LoVo (cell line): Measurements from ENCODE around the gene VWA5A.

Source experiments
- DNase-seq: peaks from one replicate; pipeline ENCODE4 v3.0.0-alpha.2; 2016; ENCODE audit warnings: low spot score

Gene VWA5A

GRCh38 chr11:124114942-124115781 is at the start of gene VWA5A:
Gene VWA5A, plus strand, starts transcription at chr11:124115450. Its CDS starts 2,062 bp downstream, at chr11:124117512.
- DNase-seq, result peak; percentile 66

GRCh38 chr11:124068601-124069110 is 46.6 kb upstream of the VWA5A start:
- DNase-seq, result no peak

GRCh38 chr11:124069429-124070401 is 45.5 kb upstream of the VWA5A start:
- DNase-seq, result peak; percentile 22

- DNase-seq, result peak; percentile 60
Observed at GRCh38 chr11:124070915-124071622, 44.2 kb upstream of the VWA5A start.

GRCh38 chr11:124071623-124071948 is 43.7 kb upstream of the VWA5A start:
- DNase-seq, result no peak

- no peak for DNase-seq
Observed at GRCh38 chr11:124072147-124072546, 43.1 kb upstream of the VWA5A start.

GRCh38 chr11:124074554-124074953 is 40.7 kb upstream of the VWA5A start:
- no peak for DNase-seq

- DNase-seq, result no peak
Observed at GRCh38 chr11:124075492-124075840, 39.8 kb upstream of the VWA5A start.

GRCh38 chr11:124075841-124076651 is 39.2 kb upstream of the VWA5A start:
- no peak for DNase-seq

- DNase-seq, result no peak
Observed at GRCh38 chr11:124077266-124077665, 38.0 kb upstream of the VWA5A start.

- DNase-seq, result no peak
Observed at GRCh38 chr11:124078591-124078990, 36.7 kb upstream of the VWA5A start.

GRCh38 chr11:124079631-124080326 is 35.5 kb upstream of the VWA5A start:
- DNase-seq, result no peak

GRCh38 chr11:124080327-124081001 is 34.8 kb upstream of the VWA5A start:
- no peak for DNase-seq

- DNase-seq, result no peak
Observed at GRCh38 chr11:124081483-124081882, 33.8 kb upstream of the VWA5A start.

GRCh38 chr11:124082371-124082770 is 32.9 kb upstream of the VWA5A start:
- DNase-seq, result no peak

- no peak for DNase-seq
Observed at GRCh38 chr11:124085583-124085982, 29.7 kb upstream of the VWA5A start.

GRCh38 chr11:124085997-124086846 is 29.0 kb upstream of the VWA5A start:
- no peak for DNase-seq

GRCh38 chr11:124090996-124091395 is 24.3 kb upstream of the VWA5A start:
- no peak for DNase-seq

GRCh38 chr11:124093330-124093729 is 21.9 kb upstream of the VWA5A start:
- no peak for DNase-seq
